H1 (cell line): ENCODE measurements around the gene PRR20A. TPM values are rescaled to one million over a fixed set of nuclear protein-coding genes. Genes with fewer than 3 reads are reported as not detected.
"Not testable (repeated sequence)": the region's sequence is repeated elsewhere in the genome, so short reads cannot be mapped to it uniquely, and the experiment has no call there.

Experiments
- CTCF ChIA-PET: fragments of 300-600 bp; sonication (Branson Sonifier 250); formaldehyde crosslinking; loops from one replicate; lab custom pipeline; 2021; ENCODE audit not compliant: partially characterized antibody; lab: Charles Lee
- POLR2A ChIA-PET: fragments of 300-600 bp; sonication (Branson Sonifier 250); formaldehyde crosslinking; loops from one replicate; lab custom pipeline; 2021; ENCODE audit warnings: inconsistent platforms; ENCODE audit not compliant: partially characterized antibody; lab: Charles Lee
- DNase-seq, 2 experiments: peaks; one replicate each; pipeline versions ENCODE4 v3.0.0 to v3.0.0-alpha.2; 2010 to 2022; ENCODE audit warnings: low spot score in 2 of 2, low read depth in 1 of 2, mixed read lengths in 1 of 2
- FAIRE-seq: peaks from 2 replicates; lab custom pipeline; 2011; peaks lifted over from hg19 to GRCh38; lab: Jason Lieb, UNC
- H2AFZ ChIP-seq: 2 replicates; pipeline ENCODE4 v1.8.1; 2012; ENCODE audit warnings: low read length, inconsistent platforms
- H2AK5ac ChIP-seq: 2 replicates; pipeline ENCODE4 v1.6.1; 2013; ENCODE audit warnings: low read depth, low read length
- H2BK120ac ChIP-seq: replicated peaks from 2 replicates; pipeline ENCODE3; 2013; ENCODE audit warnings: low read depth, low read length, inconsistent platforms
- H2BK12ac ChIP-seq: 2 replicates; pipeline ENCODE4 v1.6.1; 2013; ENCODE audit warnings: low read depth, low read length
- H2BK15ac ChIP-seq: 2 replicates; pipeline ENCODE4 v1.6.1; 2013; ENCODE audit warnings: low read length
- H2BK20ac ChIP-seq: 2 replicates; pipeline ENCODE4 v1.6.1; 2013; ENCODE audit warnings: low read length
- H2BK5ac ChIP-seq: 2 replicates; pipeline ENCODE4 v1.6.1; 2013; ENCODE audit warnings: low read depth, low read length
- H3K14ac ChIP-seq: 2 replicates; pipeline ENCODE4 v1.6.1; 2013; ENCODE audit warnings: inconsistent platforms; ENCODE audit not compliant: insufficient read length
- H3K18ac ChIP-seq: 2 replicates; pipeline ENCODE4 v1.6.1; 2013; ENCODE audit warnings: low read length; ENCODE audit errors: extremely low read depth
- H3K23ac ChIP-seq: 2 replicates; pipeline ENCODE4 v1.6.1; 2013; ENCODE audit warnings: inconsistent platforms; ENCODE audit not compliant: insufficient read length
- H3K23me2 ChIP-seq: 2 replicates; pipeline ENCODE4 v1.6.1; 2013; ENCODE audit warnings: low read depth, low read length
- H3K27ac ChIP-seq: 2 replicates; pipeline ENCODE4 v1.6.1; 2011; ENCODE audit warnings: low read depth, low read length, inconsistent platforms
- H3K27me3 ChIP-seq, 4 experiments: replicated peaks in 1 of 4; 1 replicate in 1 of 4; 2 replicates in 3 of 4; pipeline versions ENCODE4 v1.6.1 to v1.8.1; 2011 to 2013; ENCODE audit warnings: low read length in 3 of 4, mild to moderate bottlenecking in 3 of 4, inconsistent platforms in 2 of 4, mixed read lengths in 2 of 4, moderate library complexity in 1 of 4; ENCODE audit not compliant: control insufficient read depth in 3 of 4, insufficient read depth in 3 of 4; ENCODE audit errors: extremely low read depth in 1 of 4
- H3K36me3 ChIP-seq, 4 experiments: 2 replicates each; pipeline versions ENCODE4 v1.6.1 to v1.8.1; 2011 to 2013; ENCODE audit warnings: mild to moderate bottlenecking in 4 of 4, low read length in 3 of 4, moderate library complexity in 2 of 4, control low read depth in 1 of 4, inconsistent platforms in 1 of 4; ENCODE audit not compliant: insufficient read depth in 4 of 4, control insufficient read depth in 2 of 4
- H3K4ac ChIP-seq: replicated peaks from 2 replicates; pipeline ENCODE3; 2013; ENCODE audit warnings: low read length, low read depth, mixed read lengths, inconsistent platforms; ENCODE audit not compliant: insufficient read length
- H3K4me1 ChIP-seq, 4 experiments: replicated peaks in 1 of 4; 1 replicate in 1 of 4; 2 replicates in 3 of 4; pipeline versions ENCODE4 v1.6.1 to v1.8.1; 2011 to 2013; ENCODE audit warnings: low read length in 3 of 4, inconsistent platforms in 2 of 4, mixed read lengths in 1 of 4; ENCODE audit not compliant: insufficient read depth in 4 of 4, control insufficient read depth in 3 of 4
- H3K4me2 ChIP-seq, 2 experiments: 2 replicates each; pipeline versions ENCODE4 v1.6.1 to v1.8.1; 2011 to 2013; ENCODE audit warnings: low read depth in 2 of 2, low read length in 2 of 2, control low read depth in 1 of 2, inconsistent platforms in 1 of 2, mild to moderate bottlenecking in 1 of 2; ENCODE audit not compliant: insufficient read depth in 1 of 2
- H3K4me3 ChIP-seq, 4 experiments: fragments of 200-600, 300-600 bp in 1 of 4; sonication (generic), shearing (Covaris generic), sonication (Bioruptor Twin) in 1 of 4; 2 replicates each; pipeline versions ENCODE4 v1.5.1 to v1.8.1; 2011 to 2016; ENCODE audit warnings: low read length in 4 of 4, low read depth in 3 of 4, control low read depth in 2 of 4, inconsistent platforms in 2 of 4, mild to moderate bottlenecking in 2 of 4, mixed read lengths in 1 of 4, moderate library complexity in 1 of 4; ENCODE audit not compliant: insufficient read depth in 2 of 4; ENCODE audit errors: extremely low read depth in 1 of 4
- H3K56ac ChIP-seq: replicated peaks from 2 replicates; pipeline ENCODE3; 2013; ENCODE audit warnings: low read depth, mild to moderate bottlenecking, mixed read lengths, low read length, inconsistent platforms; ENCODE audit not compliant: insufficient read length
- H3K79me1 ChIP-seq: 2 replicates; pipeline ENCODE4 v1.6.1; 2013; ENCODE audit warnings: low read depth, low read length, control low read depth
- H3K79me2 ChIP-seq, 2 experiments: 2 replicates each; pipeline versions ENCODE4 v1.6.1 to v1.8.1; 2012 to 2013; ENCODE audit warnings: low read length in 2 of 2, mild to moderate bottlenecking in 2 of 2, inconsistent platforms in 1 of 2; ENCODE audit not compliant: insufficient read depth in 2 of 2, control insufficient read depth in 1 of 2
- H3K9ac ChIP-seq, 4 experiments: replicated peaks in 1 of 4; 1 replicate in 1 of 4; 2 replicates in 3 of 4; pipeline versions ENCODE4 v1.6.1 to v1.8.1; 2011 to 2013; ENCODE audit warnings: low read depth in 3 of 4, low read length in 3 of 4, control low read depth in 2 of 4, mild to moderate bottlenecking in 2 of 4, moderate library complexity in 2 of 4, inconsistent platforms in 1 of 4; ENCODE audit errors: extremely low read depth in 1 of 4
- H3K9me3 ChIP-seq, 2 experiments: 2 replicates each; pipeline versions ENCODE4 v1.6.1 to v1.8.1; 2012 to 2013; ENCODE audit warnings: mild to moderate bottlenecking in 2 of 2, moderate library complexity in 2 of 2, control low read depth in 1 of 2, inconsistent platforms in 1 of 2, low read depth in 1 of 2, low read length in 1 of 2, mixed read lengths in 1 of 2; ENCODE audit not compliant: insufficient read depth in 2 of 2
- H4K20me1 ChIP-seq, 2 experiments: replicated peaks in 1 of 2; 2 replicates each; pipeline versions ENCODE3 to v1.8.1; 2011 to 2013; ENCODE audit warnings: inconsistent platforms in 2 of 2, low read length in 2 of 2, mild to moderate bottlenecking in 1 of 2; ENCODE audit not compliant: insufficient read depth in 2 of 2, control insufficient read depth in 1 of 2
- H4K5ac ChIP-seq: 2 replicates; pipeline ENCODE4 v1.6.1; 2013; ENCODE audit warnings: low read length, low read depth, mixed read lengths, inconsistent platforms; ENCODE audit not compliant: insufficient read length
- H4K8ac ChIP-seq: 2 replicates; pipeline ENCODE4 v1.8.0; 2013; ENCODE audit warnings: mild to moderate bottlenecking, moderate library complexity, low read length, inconsistent platforms; ENCODE audit not compliant: insufficient read depth; ENCODE audit errors: extremely low read depth
- H4K91ac ChIP-seq: replicated peaks from 2 replicates; pipeline ENCODE3; 2013; ENCODE audit warnings: low read length, mixed read lengths, inconsistent platforms; ENCODE audit not compliant: insufficient read length
- WGBS, 2 experiments: shearing (Covaris generic) in 1 of 2; methylation state at CpG; one replicate each; pipeline versions ENCODE4 v1.1.6 to v1.1.7; 2013 to 2015; ENCODE audit warnings: low lambda C conversion rate in 2 of 2, mixed read lengths in 2 of 2, inconsistent platforms in 1 of 2, low coverage in 1 of 2, missing lambda C conversion rate in 1 of 2; ENCODE audit not compliant: insufficient replicate concordance in 2 of 2, insufficient coverage in 1 of 2, insufficient read length in 1 of 2; ENCODE audit errors: extremely low coverage in 1 of 2, missing lambda C conversion rate in 1 of 2; 5-methylcytosine and 5-hydroxymethylcytosine counted together
- polyA plus RNA-seq, 7 experiments: library from polyadenylated mRNA; depleted of rRNA in 3 of 7; stranded (reverse) in 5 of 7; unstranded in 2 of 7; fragments of >200 nt in 5 of 7; fragments of 200-250 nt in 2 of 7; gene quantifications; 1 replicate in 5 of 7; 2 replicates in 1 of 7; 4 replicates in 1 of 7; pipeline versions ENCODE4 v1.2.1 to v1.2.3, GENCODE V29; 2011 to 2013; ENCODE audit warnings: missing spikeins in 2 of 7, mixed read lengths in 2 of 7
- total RNA-seq: library from RNA; stranded (reverse); fragmentation: NEBNext Ultra II Directional; extraction: Animal tissue kit (Norgen Biotek cat#: 25700); gene quantifications from 2 replicates; pipeline ENCODE4 v1.2.1, GENCODE V29; 2021

PRR20A gene
- total and polyA plus RNA-seq, 2 of the 8 experiments (the other 6 are each of a cell fraction or from before 2014, with no cell fraction given): not detected

DNA sequence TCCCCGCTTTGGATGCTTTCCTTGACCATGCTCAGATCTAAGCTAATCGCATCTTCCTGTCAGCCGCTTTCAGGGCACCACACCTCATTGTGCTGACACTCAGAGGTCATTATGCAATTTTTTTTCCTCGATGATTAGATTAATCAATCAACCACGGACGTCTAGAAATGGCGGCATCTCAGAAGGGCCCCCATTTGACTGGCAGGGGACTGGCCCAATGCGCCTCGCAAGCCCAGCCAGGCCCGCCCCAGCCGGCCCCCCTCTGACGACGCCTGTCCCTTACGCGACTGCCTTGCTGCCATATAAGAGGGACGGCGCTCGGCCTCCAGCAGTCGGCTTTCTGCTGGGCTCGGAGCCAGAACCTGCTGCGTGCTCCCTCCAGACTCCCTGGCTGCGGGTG, 13.0 kb downstream of the PRR20A start, which contains the start of gene PRR20C:
PRR20C (plus strand) TSS at position 301 of the 400 bp plus-strand sequence. CDS start 387 bp downstream, outside the sequence.
- FAIRE-seq, H3K14ac ChIP-seq, H3K9me3 ChIP-seq, H2BK15ac ChIP-seq, H3K4me2 ChIP-seq, H3K18ac ChIP-seq, H3K79me1 ChIP-seq, H3K4me1 ChIP-seq, H2BK12ac ChIP-seq, H3K4me3 ChIP-seq, H3K23me2 ChIP-seq, H4K91ac ChIP-seq, H3K23ac ChIP-seq, H2BK5ac ChIP-seq, H2AFZ ChIP-seq, H3K4ac ChIP-seq, H4K8ac ChIP-seq, H3K79me2 ChIP-seq, CTCF ChIA-PET, DNase-seq, H2BK20ac ChIP-seq, H3K56ac ChIP-seq, H3K27ac ChIP-seq, H2BK120ac ChIP-seq, H3K36me3 ChIP-seq, H3K27me3 ChIP-seq, H4K5ac ChIP-seq, POLR2A ChIA-PET, H4K20me1 ChIP-seq, H2AK5ac ChIP-seq, H3K9ac ChIP-seq: not testable (repeated sequence)
- WGBS, 2 experiments: no CpG with 5 or more reads among the region's 22 CpGs

DNA sequence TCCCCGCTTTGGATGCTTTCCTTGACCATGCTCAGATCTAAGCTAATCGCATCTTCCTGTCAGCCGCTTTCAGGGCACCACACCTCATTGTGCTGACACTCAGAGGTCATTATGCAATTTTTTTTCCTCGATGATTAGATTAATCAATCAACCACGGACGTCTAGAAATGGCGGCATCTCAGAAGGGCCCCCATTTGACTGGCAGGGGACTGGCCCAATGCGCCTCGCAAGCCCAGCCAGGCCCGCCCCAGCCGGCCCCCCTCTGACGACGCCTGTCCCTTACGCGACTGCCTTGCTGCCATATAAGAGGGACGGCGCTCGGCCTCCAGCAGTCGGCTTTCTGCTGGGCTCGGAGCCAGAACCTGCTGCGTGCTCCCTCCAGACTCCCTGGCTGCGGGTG, 19.6 kb downstream of the PRR20A start, which contains the start of gene PRR20D:
PRR20D (plus strand) TSS at position 301 of the 400 bp plus-strand sequence. CDS start 387 bp downstream, outside the sequence.
- H3K36me3 ChIP-seq, H2BK12ac ChIP-seq, H2BK15ac ChIP-seq, H2AFZ ChIP-seq, POLR2A ChIA-PET, H3K9ac ChIP-seq, H3K18ac ChIP-seq, H3K4ac ChIP-seq, CTCF ChIA-PET, H3K4me3 ChIP-seq, FAIRE-seq, H3K23ac ChIP-seq, H3K4me2 ChIP-seq, H3K9me3 ChIP-seq, H3K56ac ChIP-seq, H4K20me1 ChIP-seq, H3K27ac ChIP-seq, H2AK5ac ChIP-seq, DNase-seq, H2BK120ac ChIP-seq, H2BK5ac ChIP-seq, H3K27me3 ChIP-seq, H4K91ac ChIP-seq, H2BK20ac ChIP-seq, H4K8ac ChIP-seq, H3K79me2 ChIP-seq, H3K14ac ChIP-seq, H4K5ac ChIP-seq, H3K23me2 ChIP-seq, H3K4me1 ChIP-seq, H3K79me1 ChIP-seq: not testable (repeated sequence)
- no CpG with 5 or more reads among the region's 22 CpGs for WGBS, 2 experiments
